Gastrocnemius medialis (tissue), 4 donors: Measurements from ENCODE around the gene SYT1. TPM values are rescaled to one million over a fixed set of nuclear protein-coding genes. Genes with fewer than 3 reads are reported as not detected.

Experiments
- ATAC-seq, 2 donors: fragments of 150-250 bp; one replicate each; pipeline ENCODE4 v1.9.1; 2016
- DNase-seq, 2 donors: peaks; one replicate each; pipeline ENCODE4 v3.0.0-alpha.2; 2019
- H3K27ac ChIP-seq, 4 donors: fragments of 200-600 bp; sonication (generic); 1 replicate in 1 of 4; 2 replicates in 3 of 4; pipeline ENCODE4 v1.5.1; 2016 to 2018; ENCODE audit warnings: mild to moderate bottlenecking in 2 of 4, moderate library complexity in 1 of 4
- H3K27me3 ChIP-seq, 3 donors: fragments of 200-600 bp; sonication (generic) in 2 of 3; 1 replicate in 1 of 3; 2 replicates in 2 of 3; pipeline versions ENCODE4 v1.5.1 to v1.6.0; 2016 to 2019; ENCODE audit warnings: mild to moderate bottlenecking in 1 of 3, moderate library complexity in 1 of 3
- H3K36me3 ChIP-seq, 2 donors: fragments of 200-600 bp; sonication (generic) in 1 of 2; one replicate each; pipeline ENCODE4 v1.5.1; 2017 to 2018
- H3K4me1 ChIP-seq, 2 donors: fragments of 200-600 bp; sonication (generic) in 1 of 2; one replicate each; pipeline ENCODE4 v1.5.1; 2016 to 2017; ENCODE audit warnings: mild to moderate bottlenecking in 2 of 2
- H3K4me3 ChIP-seq, 4 donors: fragments of 200-600 bp; sonication (generic) in 3 of 4; 1 replicate in 1 of 4; 2 replicates in 3 of 4; pipeline ENCODE4 v1.5.1; 2016 to 2019; ENCODE audit warnings: mild to moderate bottlenecking in 2 of 4
- H3K9me3 ChIP-seq, 3 donors: fragments of 200-600 bp; sonication (generic) in 2 of 3; 1 replicate in 1 of 3; 2 replicates in 2 of 3; pipeline ENCODE4 v1.5.1; 2016 to 2019
- POLR2A ChIP-seq, 2 donors: fragments of 450-650 bp; IDR thresholded peaks; one replicate each; pipeline ENCODE4 v1.6.1; 2017; ENCODE audit warnings: antibody characterized with exemption in 2 of 2, mild to moderate bottlenecking in 2 of 2, moderate library complexity in 2 of 2
- in situ Hi-C, 4 donors: fragments of 200-750 bp; cut with MboI; loops; one replicate each; pipeline versions ENCODE4 v1.15.0 to v1.8.0; 2017; ENCODE audit warnings: low sequenced_read_pairs in 4 of 4
- intact Hi-C: fragments of 100-400 bp; cut with DNase I; formaldehyde crosslinking; loops from one replicate; pipeline ENCODE4 v1.15.1; 2023; ENCODE audit warnings: low total_unique reads
- total RNA-seq, 4 donors: library from RNA; depleted of rRNA; stranded (reverse); fragments of >200 nt; gene quantifications; one replicate each; pipeline versions ENCODE4 v1.1.0 to v1.2.3, GENCODE V29; 2016
- TF ChIP-seq, protein P1 (sequence below), 5 experiments: fragments of 450-650 bp in 3 of 5; fragments of 200-600 bp in 2 of 5; sonication (generic) in 2 of 5; IDR thresholded peaks in 4 of 5; conservative IDR thresholded peaks in 1 of 5; 1 replicate in 4 of 5; 2 replicates in 1 of 5; pipeline ENCODE4 v1.5.1; 2016 to 2019; ENCODE audit warnings: antibody characterized with exemption in 5 of 5, mild to moderate bottlenecking in 3 of 5, moderate library complexity in 3 of 5

Gene SYT1
- total RNA-seq, 4 donors from 2014 or later, result 0.13 to 0.88 TPM; not detected in 2

- ATAC-seq, result no peak
- no peaks in the 10 kb centered on the region for H3K36me3 ChIP-seq
- TF ChIP-seq POLR2A (IDR thresholded peaks at IDR 0.05), result no peak
- TF ChIP-seq, protein P1, sequence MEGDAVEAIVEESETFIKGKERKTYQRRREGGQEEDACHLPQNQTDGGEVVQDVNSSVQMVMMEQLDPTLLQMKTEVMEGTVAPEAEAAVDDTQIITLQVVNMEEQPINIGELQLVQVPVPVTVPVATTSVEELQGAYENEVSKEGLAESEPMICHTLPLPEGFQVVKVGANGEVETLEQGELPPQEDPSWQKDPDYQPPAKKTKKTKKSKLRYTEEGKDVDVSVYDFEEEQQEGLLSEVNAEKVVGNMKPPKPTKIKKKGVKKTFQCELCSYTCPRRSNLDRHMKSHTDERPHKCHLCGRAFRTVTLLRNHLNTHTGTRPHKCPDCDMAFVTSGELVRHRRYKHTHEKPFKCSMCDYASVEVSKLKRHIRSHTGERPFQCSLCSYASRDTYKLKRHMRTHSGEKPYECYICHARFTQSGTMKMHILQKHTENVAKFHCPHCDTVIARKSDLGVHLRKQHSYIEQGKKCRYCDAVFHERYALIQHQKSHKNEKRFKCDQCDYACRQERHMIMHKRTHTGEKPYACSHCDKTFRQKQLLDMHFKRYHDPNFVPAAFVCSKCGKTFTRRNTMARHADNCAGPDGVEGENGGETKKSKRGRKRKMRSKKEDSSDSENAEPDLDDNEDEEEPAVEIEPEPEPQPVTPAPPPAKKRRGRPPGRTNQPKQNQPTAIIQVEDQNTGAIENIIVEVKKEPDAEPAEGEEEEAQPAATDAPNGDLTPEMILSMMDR (IDR thresholded peaks at IDR 0.05 in 4 of 5, conservative IDR thresholded peaks at IDR 0.05 in 1 of 5), result no peak
- intact Hi-C loops, result no loop called here
- H3K9me3 ChIP-seq, result no peaks in the 10 kb centered on the region
- no peak for DNase-seq
- no peaks in the 10 kb centered on the region for H3K27me3 ChIP-seq
- no peak overlapping the region for H3K27ac ChIP-seq
- in situ Hi-C loops, result loop anchor here in 1 of 4 donors (25.0 kb wide), 1 partner anchor 112 kb away; no protein-coding TSS in a partner anchor
- H3K4me3 ChIP-seq, result no peak overlapping the region
- no peaks in the 10 kb centered on the region for H3K4me1 ChIP-seq
These were observed 184.4 kb downstream of the SYT1 start for GRCh38 chr12:79048962-79049361.

DNA sequence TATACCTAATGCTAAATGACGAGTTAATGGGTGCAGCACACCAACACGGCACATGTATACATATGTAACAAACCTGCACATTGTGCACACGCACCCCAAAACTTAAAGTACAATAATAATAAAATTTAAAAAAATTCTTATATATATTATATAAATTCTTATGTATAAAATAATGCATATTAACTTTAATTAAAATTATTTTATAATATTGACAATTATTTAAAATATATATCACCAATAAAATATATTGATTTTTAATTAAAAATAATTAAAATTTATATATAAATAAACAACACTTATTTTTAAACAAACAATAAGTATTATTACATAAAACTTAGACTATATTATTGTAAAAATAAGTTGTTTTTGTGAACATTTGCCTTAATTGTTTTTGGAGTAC lies 188.8 kb downstream of the SYT1 start:
- in situ Hi-C loops, result no loop called here

GRCh38 chr12:79055926-79056674 lies 191.5 kb downstream of the SYT1 start:
- Histone ChIP-seq H3K4me1 (no peaks in the 10 kb centered on the region), H3K4me3 (no peak overlapping the region), H3K27me3 (no peaks in the 10 kb centered on the region), H3K9me3 (no peaks in the 10 kb centered on the region), H3K27ac (no peak overlapping the region), H3K36me3 (no peaks in the 10 kb centered on the region)
- TF ChIP-seq, protein P1 (IDR thresholded peaks at IDR 0.05 in 4 of 5, conservative IDR thresholded peaks at IDR 0.05 in 1 of 5), result no peak
- TF ChIP-seq POLR2A (IDR thresholded peaks at IDR 0.05), result no peak
- no peak for ATAC-seq
- intact Hi-C loops (no loop called here), in situ Hi-C loops (no loop called here)
- no peak for DNase-seq

More for the DNA sequence above, 188.8 kb downstream of the SYT1 start:
- H3K4me3 ChIP-seq, result no peak overlapping the region
- H3K27me3 ChIP-seq, result no peaks in the 10 kb centered on the region
- no peak for DNase-seq
- no peaks in the 10 kb centered on the region for H3K36me3 ChIP-seq
- TF ChIP-seq, protein P1 (IDR thresholded peaks at IDR 0.05 in 4 of 5, conservative IDR thresholded peaks at IDR 0.05 in 1 of 5), result no peak
- no peak for TF ChIP-seq POLR2A (IDR thresholded peaks at IDR 0.05)
- H3K27ac ChIP-seq, result no peak overlapping the region
- no peaks in the 10 kb centered on the region for H3K9me3 ChIP-seq
- intact Hi-C loops, result no loop called here
- ATAC-seq, result no peak
- H3K4me1 ChIP-seq, result no peaks in the 10 kb centered on the region

- ATAC-seq (no peak), DNase-seq (no peak)
- TF ChIP-seq POLR2A (IDR thresholded peaks at IDR 0.05), result no peak
- TF ChIP-seq, protein P1 (IDR thresholded peaks at IDR 0.05 in 4 of 5, conservative IDR thresholded peaks at IDR 0.05 in 1 of 5), result no peak
- H3K9me3 ChIP-seq, result no peaks in the 10 kb centered on the region
- H3K27me3 ChIP-seq, result no peaks in the 10 kb centered on the region
- H3K4me1 ChIP-seq, result no peaks in the 10 kb centered on the region
- H3K36me3 ChIP-seq, result no peaks in the 10 kb centered on the region
- intact Hi-C loops (no loop called here), in situ Hi-C loops (no loop called here)
- no peak overlapping the region for H3K4me3 ChIP-seq
- H3K27ac ChIP-seq, result no peak overlapping the region
These were observed 192.2 kb downstream of the SYT1 start for GRCh38 chr12:79056775-79057174.
